HG03442 (cell line): Measurements from ENCODE around the gene TFCP2.

Experiments
- ATAC-seq: cut with Tn5 transposase; IDR thresholded peaks from one replicate; pipeline ENCODE4 v1.9.1; 2021; ENCODE audit warnings: mild to moderate bottlenecking, moderate library complexity; ENCODE audit not compliant: unreplicated experiment

Gene TFCP2

GRCh38 chr12:51197736-51198567, 25.0 kb upstream of the TFCP2 start:
- ATAC-seq, result no peak

- no peak for ATAC-seq
Observed at GRCh38 chr12:51196547-51196946, 23.6 kb upstream of the TFCP2 start.

- no peak for ATAC-seq
Observed at GRCh38 chr12:51195841-51196240, 22.9 kb upstream of the TFCP2 start.

GRCh38 chr12:51192284-51192671, 19.3 kb upstream of the TFCP2 start:
- ATAC-seq, result no peak

GRCh38 chr12:51191516-51192283, 18.8 kb upstream of the TFCP2 start:
- no peak for ATAC-seq

- ATAC-seq, result no peak
Observed at GRCh38 chr12:51190820-51191219, 17.9 kb upstream of the TFCP2 start.

GRCh38 chr12:51189790-51190355, 16.9 kb upstream of the TFCP2 start:
- no peak for ATAC-seq

GRCh38 chr12:51188359-51189051, 15.6 kb upstream of the TFCP2 start:
- peak; percentile 59 for ATAC-seq

GRCh38 chr12:51187370-51187987, 14.5 kb upstream of the TFCP2 start:
- no peak for ATAC-seq

GRCh38 chr12:51186465-51187085, 13.6 kb upstream of the TFCP2 start:
- no peak for ATAC-seq

- ATAC-seq, result no peak
Observed at GRCh38 chr12:51185171-51185717, 12.3 kb upstream of the TFCP2 start.

- no peak for ATAC-seq
Observed at GRCh38 chr12:51183816-51184215, 10.9 kb upstream of the TFCP2 start.

GRCh38 chr12:51183349-51183748, 10.4 kb upstream of the TFCP2 start:
- no peak for ATAC-seq

GRCh38 chr12:51181558-51181957, 8.6 kb upstream of the TFCP2 start:
- ATAC-seq, result no peak

- no peak for ATAC-seq
Observed at GRCh38 chr12:51177897-51178296, 5.0 kb upstream of the TFCP2 start.

GRCh38 chr12:51174501-51174900, 1.6 kb upstream of the TFCP2 start:
- ATAC-seq, result no peak

GRCh38 chr12:51171884-51172514, 936 bp downstream of the TFCP2 start:
- ATAC-seq, result no peak

GRCh38 chr12:51163795-51164194, 9.1 kb downstream of the TFCP2 start:
- ATAC-seq, result no peak

- ATAC-seq, result no peak
Observed at GRCh38 chr12:51162217-51162616, 10.7 kb downstream of the TFCP2 start.
